ENCODE measurements around the gene SENP8.
A peak's percentile ranks its signal among the peaks of the same experiment; 100 is the strongest.
"Not testable (repeated sequence)": the region's sequence is repeated elsewhere in the genome, so short reads cannot be mapped to it uniquely, and the experiment has no call there.

The SENP8 gene

GRCh38 chr15:72155635-72156616 is 37.7 kb downstream of the SENP8 start:
- DNase-seq (ENCODE audit: low read depth) = peak; percentile 74

DNA sequence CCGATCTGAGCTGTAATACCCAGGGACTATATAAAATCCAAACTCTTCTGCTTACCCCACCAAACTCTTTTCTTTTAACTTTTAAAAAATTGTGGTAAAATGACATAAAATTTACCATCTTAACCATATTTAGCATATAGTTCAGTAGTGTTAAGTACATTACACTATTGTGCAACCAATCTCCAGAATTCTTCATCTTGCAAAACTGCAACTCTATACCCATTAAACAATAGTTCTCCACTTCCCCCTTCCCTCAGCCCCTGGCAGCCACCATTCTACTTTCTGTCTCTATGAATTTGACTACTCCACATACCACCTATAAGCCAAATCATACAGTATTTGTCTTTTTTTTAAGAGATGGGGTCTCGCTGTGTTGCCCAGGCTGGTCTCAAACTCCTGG is 38.7 kb downstream of the SENP8 start:
- DNase-seq (ENCODE audit: low read depth) = no peak

- DNase-seq (ENCODE audit: low read depth) = no peak
Observed at GRCh38 chr15:72160696-72161245, 42.6 kb downstream of the SENP8 start.

GRCh38 chr15:72161361-72162132 is 43.3 kb downstream of the SENP8 start:
- DNase-seq (ENCODE audit: low read depth) = no peak

DNA sequence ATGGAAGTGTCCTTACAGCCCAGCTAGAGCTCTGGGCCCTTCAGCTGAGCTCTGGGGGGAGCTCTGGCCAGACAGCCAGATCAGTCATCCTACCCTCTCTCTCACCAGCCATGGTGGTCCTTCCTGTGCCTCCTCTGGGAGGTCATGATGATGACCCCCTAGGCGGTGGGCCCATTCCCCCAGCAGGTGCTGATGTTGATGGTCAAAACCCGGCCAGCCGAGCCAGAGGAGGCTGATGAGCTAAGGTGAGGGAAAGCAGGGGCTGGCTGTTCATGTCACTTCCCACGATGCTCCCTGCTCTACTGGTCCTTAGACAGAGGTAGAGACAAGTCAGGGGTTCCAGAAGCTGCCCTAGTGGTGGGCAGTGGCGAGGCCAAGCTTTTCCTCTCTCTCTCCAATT is 44.4 kb downstream of the SENP8 start:
- DNase-seq (ENCODE audit: low read depth) = no peak

DNA sequence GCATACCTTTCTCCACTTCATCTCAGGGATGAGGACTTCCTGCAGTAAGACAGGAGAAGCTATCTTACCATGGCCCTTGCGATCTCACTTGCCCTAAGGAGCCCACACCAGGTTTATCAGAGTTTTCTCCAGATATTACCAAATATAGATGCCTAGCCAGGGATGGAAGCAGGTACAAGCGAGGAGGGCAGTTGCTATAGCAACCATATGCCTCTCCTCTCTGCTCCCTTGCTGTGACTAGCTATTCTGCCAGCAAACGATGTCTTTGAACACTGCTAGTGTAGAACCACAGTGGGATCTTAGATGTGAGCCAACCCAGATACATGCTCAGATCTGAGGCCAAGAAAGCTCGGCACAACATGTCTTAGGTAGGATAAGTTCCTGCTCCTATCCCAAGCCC is 45.5 kb downstream of the SENP8 start:
- no peak for DNase-seq (ENCODE audit: low read depth)

DNA sequence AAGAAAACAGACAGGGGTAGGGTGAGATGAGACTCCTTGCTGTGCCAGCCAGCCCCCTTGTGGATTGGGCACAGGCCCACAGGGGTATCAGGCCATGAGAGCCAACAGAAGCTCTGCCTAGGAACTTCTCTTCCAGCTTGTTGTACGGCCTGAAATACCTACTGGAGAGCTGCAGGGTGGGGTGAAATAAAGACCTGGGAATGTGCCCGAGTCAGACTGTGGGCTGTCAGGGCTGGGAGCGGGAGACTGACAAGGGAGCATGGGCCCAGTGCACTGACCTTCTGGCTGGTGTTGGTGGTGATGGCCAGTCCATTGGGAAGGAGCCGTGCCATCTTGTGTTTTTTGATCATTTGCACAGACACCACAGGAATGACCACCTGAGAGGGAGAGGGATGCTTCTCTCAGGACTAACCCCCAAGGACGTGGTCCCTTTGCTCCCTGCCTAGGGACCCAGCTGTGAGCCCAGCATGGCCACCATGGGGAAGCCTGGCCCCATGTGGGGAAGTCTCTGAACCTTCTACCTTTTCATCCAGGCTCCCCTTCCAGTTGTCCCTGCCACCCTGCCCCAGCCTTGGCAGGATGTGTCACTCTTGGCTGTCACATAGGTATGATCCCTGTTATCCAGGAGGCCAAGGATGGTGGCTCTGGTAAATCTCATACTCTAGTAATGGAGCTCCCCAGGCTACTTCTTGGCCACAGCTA is 48.7 kb downstream of the SENP8 start:
- DNase-seq (ENCODE audit: low read depth) = no peak

DNA sequence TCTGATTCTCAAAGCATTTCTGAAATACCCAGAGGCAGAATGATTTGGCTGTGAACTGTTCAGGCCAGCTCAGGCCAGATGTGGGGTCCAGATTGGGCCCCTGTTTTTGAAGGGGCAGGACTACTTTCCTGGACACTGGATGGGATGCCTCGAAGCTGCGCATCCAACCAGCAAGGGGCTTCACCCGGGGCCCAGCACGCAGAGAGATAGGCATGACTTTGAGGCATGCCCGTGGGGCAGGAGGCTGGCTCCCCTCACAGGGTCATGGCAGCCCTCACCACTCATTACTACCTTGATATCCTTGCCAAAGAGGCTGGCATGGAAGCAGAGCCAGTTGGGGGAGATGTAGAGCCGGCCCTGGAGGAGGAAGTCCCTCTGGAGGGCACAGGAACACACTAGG is 49.2 kb downstream of the SENP8 start:
- DNase-seq (ENCODE audit: low read depth) = no peak

DNA sequence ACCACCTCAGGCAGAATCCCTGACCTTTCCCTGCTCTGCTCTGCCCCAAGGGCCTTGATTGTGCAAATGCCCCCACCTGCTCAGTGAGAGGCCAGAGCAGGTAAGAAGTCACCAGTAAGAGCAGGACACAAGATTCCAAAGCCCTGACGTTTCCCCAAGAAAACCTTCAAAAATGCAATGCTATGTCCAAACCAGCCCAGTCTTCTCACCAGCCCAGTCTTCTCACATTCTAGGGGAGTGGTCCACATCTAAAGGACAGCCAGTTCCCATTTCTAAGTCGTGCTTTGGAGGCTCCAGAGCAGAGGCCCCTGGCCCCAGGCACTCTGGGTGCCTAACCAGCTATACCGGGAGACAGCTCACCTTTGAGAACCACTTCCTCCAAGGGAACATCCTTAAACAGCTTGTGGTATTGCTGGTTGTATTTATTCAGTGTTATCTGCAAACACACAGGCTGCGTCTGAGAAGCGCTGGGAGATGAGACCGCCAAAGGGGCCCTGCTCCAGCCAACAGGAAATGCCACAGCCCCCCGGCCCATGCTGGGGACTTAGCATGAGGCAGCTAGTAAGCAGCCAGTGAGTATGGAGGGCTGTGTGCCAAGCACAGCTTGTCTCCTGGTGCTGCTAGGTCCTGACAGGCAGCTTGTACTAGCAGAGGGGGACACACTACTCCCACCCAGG is 50.1 kb downstream of the SENP8 start:
- no peak for DNase-seq (ENCODE audit: low read depth)

- no peak for DNase-seq (ENCODE audit: low read depth)
Observed at GRCh38 chr15:72168808-72169190, 50.6 kb downstream of the SENP8 start.

DNA sequence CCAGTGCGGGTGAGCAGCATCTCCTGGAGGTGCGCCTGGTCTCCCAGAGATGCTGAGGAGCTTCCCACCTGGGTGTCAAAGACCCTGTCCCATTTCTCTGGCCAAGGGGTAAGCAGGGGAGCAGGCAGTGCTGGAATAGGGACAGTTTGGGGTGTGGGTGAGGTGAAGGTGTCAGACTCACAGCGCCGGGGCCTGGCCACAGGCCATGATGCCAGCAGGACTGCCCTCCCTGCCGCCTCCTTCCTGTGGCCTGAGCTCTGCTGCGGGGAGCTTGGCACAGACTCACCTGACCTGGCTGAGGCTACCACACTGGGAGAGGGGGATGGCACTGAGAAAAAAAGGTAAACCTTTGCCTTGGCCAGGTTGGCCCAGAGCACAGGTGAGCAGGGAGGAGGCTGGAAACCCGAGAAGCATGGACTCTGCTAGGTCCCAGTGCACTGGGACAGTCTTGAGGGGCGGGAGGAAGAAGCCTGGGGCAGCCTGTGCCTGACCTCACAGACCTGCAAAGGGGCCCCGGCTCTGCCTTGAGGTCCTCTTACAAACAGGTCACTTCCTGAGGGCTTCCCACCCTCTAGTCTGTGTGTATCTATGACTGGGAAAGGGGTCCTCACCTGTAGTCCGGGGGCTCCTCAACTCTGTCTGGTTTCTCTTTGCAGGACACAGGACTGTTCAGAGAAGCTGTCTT is 51.2 kb downstream of the SENP8 start:
- DNase-seq (ENCODE audit: low read depth) = no peak

DNA sequence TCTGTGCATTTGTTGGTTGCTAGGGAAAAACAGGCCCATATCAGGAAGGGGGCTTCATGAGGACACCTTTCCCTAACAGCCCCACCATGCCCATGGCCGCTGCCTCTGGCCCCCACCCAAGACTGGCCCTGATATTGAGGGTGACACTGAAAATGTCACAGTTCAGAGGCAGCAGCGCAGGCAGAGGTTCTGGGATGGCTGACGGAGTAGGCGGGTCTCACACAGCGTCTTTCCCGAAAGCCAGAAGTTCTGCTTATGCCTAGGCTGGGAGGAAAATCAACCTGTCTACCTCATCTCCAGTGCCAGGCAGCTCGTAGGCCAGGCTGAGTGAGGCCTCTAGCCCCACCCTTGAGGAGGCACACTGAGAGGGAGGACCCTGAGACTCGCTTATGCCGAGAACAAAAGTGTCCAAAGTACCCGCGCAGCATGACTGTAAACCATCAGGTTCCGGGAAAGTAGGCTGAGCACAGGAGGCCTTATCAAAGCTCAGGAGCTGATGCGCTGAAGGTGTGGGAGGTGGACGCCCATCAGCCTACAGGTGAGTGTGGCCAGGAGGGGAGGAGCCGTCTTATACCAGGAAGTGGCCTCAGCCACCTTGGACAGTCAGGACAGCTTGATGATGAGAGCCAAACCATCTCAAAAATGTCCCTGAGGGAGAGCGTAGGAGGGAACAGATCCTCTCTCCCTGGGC is 51.9 kb downstream of the SENP8 start:
- DNase-seq (ENCODE audit: low read depth) = no peak

GRCh38 chr15:72170691-72171090 is 52.5 kb downstream of the SENP8 start:
- no peak for DNase-seq (ENCODE audit: low read depth)

DNA sequence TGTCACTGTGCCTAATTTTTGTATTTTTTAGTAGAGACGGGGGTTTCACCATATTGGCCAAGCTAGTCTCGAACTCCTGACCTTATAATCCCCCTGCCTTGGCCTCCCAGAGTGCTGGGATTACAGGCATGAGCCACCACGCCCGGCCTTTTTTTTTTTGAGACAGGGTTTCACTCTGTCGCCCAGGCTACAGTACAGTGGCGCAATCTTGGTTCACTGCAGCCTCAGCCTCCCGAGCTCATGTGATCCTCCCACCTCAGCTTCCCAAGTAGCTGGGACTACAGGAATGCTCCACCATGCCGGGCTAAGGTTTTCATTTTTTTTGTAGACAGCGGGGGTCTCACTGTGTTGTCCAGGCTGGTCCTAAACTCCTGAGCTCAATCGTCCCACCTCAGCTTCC is 53.8 kb downstream of the SENP8 start:
- not testable (repeated sequence) for DNase-seq (ENCODE audit: low read depth)

- no peak for DNase-seq (ENCODE audit: low read depth)
Observed at GRCh38 chr15:72172796-72173195, 54.6 kb downstream of the SENP8 start.

DNA sequence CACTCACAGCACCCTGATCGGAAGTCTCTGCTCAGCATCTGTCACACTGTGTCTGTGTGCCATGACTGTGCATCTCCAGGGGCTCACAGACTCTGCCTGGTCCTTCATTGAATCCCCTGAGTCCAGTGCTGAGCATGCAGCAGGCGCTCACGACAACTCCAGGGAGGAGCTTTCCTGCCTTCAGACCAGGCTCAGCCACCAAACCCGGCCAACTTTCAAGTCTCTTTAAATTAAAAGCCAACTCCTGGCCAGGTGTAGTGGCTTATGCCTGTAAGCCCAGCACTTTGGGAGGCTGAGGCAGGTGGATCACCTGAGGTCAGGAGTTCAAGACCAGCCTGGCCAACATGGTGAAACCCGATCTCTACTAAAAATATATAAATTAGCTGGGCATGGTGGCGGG is 55.2 kb downstream of the SENP8 start:
- DNase-seq (ENCODE audit: low read depth) = no peak

DNA sequence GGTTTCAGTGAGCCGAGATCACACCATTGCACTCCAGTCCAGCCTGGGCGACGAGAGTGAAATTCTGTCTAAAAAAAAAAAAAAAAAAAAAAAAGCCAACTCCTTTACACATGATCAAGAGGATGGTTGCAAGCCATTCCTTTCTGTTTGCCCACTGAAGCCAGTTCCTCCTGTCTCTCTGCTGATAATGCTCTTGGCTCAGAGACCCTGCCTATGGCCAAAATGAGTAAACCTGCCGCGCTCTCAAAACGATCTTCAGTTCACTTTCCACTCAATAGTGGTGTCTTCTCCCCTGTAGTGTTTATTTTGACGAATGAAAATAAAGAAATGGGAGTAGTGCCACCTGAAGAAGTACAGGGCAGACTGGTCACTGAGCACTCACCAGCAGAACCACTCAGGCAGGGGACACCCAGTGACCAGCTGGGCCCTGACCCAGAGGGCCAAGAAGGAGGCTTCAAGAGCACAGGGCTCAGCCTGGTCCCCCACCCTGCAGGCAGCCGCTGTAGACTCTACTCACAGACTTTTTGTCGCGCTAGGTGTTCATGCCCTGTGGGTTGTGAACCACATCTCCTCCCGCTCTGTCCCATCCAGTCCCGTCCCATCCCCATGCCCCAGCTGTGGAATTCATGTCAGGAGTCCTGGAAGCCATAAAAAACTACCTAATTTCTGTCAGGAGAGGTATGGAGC is 55.8 kb downstream of the SENP8 start:
- DNase-seq (ENCODE audit: low read depth) = no peak

DNA sequence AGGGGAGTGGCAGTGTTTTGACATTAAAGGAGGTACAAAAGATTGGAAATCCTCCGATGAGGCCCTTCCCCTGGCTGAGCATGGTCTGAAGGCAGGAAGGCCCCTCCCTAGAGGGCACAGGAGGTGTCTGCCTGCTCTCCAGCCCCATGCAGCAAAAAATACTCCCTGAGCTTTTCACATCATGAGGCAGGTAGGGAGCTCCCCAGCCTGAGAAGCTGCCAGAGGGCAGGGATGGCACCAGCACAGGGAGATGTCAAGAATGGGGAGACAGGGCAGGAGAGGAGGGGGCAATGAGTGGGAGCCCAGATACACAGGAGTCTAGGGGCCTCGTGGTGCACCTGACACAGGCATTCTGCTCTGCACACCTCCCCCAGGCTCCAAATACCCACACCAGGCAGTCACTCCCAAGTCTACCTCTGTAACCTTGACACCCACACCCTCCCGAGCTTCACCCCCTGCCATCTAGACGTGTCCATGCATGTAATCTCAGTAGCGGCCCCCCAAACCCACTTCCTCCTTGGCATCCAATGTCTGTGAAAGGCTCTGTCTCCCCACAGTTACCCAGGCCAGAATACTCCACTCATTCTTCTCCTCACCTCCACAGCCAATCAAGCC is 56.5 kb downstream of the SENP8 start:
- no peak for DNase-seq (ENCODE audit: low read depth)

Measured in activated T-cell treated with anti-CD3 and anti-CD28 coated beads for 24 hours (primary cell).